NCI-H1092 (cell line): ENCODE results near the gene NLRC5.
A peak's percentile ranks its signal among the peaks of the same experiment; 100 is the strongest.
"Not testable (repeated sequence)": the region's sequence is repeated elsewhere in the genome, so short reads cannot be mapped to it uniquely, and the experiment has no call there.

Experiments used
- DNase-seq: peaks from one replicate; lab custom pipeline; 2025; lab: John Stamatoyannopoulos, UW

NLRC5 gene

DNA sequence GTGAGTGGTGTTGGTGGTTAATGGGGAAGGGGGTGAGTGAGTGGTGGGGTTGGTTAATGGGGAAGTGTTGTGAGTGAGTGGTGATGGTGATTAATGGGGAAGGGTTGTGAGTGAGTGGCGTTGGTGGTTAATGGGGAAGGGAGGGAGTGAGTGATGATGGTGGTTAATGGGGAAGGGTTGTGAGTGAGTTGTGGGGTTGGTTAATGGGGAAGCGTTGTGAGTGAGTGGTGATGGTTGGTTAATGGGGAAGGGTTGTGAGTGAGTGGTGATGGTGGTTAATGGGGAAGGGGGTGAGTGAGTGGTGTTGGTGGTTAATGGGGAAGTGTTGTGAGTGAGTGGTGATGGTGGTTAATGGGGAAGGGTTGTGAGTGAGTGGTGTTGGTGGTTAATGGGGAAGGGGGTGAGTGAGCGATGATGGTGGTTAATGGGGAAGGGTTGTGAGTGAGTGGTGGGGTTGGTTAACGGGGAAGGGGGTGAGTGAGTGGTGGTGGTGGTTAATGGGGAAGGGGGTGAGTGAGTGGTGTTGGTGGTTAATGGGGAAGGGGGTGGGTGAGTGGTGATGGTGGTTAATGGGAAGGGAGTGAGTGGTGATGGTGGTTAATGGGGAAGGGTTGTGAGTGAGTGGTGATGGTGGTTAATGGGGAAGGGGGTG, 81.8 kb downstream of the NLRC5 start:
- not testable (repeated sequence) for DNase-seq

DNA sequence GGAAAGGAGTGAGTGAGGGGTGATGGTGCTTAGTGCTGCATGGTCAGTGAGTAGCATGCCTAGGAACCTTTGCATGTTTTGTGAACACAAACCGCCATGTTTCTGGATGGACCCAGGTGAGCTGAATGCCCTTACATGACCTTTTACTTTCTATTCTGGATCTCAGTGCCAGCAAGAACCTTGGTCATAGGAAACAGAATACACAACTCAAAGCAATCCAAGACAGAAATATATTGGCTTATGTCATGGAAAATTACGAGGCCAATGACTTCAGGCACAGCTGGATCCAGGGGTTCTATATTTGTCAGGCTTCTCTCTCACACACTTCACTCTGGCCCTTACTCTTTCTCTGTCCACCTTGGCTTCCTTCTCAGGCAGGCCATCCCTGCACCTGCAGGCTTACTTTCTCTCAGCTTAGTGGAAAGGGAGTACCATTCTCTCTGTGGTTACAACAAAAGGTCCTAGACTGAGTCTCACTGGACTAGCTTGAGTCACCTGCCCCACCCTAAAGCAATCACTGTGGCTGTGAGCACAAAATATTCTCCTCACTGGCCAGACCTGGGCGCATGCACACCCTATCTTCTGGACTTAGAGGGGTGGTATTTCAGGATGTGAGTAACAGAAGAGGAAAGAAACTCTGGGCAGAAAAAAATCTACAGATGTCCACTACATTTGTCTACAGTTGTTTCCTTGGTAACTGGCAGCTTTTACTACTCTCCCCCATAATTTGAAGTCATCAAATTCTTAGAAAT, 82.7 kb downstream of the NLRC5 start:
- DNase-seq = no peak

DNA sequence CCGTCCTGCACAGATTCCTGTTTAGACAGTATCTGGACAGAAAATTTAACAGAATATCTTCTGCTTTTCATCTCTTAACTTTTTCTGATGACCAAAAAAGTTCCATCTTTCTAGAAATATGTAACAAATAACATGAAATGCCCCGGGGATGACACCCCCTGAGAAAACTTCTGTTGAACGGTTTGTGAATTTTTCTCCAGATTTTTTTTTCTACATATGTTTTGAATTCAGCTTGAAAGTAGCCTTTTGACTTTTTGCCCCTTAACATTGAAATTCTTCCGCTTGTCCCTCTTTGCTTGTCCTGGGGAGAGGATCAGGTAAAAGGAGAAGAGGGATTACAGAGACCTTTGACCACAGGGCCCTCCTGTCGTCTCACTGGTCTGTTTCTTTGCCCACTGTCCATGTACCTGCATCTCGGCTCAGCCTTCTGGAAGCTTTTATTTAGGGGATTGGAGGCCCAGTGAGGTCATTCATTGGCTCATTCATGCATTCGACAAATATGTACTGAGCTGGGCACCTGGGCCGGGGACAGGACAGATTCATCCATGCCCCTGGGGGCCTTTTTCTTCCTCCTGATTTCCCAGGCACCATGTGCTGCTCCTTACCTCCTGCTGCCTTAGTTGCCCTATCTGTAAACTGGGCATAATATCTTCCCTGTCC, 83.4 kb downstream of the NLRC5 start:
- no peak for DNase-seq

DNA sequence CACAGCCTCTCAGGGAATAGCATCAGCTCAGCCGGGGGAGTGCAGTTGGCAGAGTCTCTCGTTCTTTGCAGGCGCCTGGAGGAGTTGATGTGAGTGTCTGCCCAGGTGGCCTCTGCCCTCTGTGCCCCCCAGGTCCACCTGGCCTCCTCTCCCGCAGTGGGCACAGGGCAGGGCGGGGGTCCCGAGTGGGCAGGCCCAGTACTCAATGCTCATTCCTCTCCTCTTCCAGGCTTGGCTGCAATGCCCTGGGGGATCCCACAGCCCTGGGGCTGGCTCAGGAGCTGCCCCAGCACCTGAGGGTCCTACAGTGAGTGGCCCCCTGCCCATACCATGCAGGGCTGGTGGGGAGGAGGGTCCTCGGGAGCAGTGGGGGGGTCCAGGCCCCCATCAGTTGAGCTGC, 88.4 kb downstream of the NLRC5 start:
- DNase-seq = no peak

DNA sequence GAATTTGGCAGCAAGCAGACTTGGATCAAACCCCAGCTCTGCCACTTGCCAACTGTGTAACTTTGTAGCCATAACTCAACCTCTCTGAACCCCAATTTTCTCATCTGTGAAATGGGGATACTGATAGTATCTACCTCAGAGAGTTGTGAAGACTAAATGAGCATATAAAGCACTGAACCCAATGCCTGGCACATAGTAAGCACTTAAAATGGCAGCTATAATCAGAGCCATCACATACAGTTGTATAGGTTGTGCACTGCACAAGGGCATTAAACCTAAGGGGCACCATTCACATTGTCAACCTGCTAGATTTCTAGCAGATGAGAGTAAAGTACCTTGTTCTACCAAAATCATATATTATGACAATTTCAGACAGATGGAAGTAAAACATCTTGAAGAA, 92.4 kb downstream of the NLRC5 start:
- DNase-seq = no peak

DNA sequence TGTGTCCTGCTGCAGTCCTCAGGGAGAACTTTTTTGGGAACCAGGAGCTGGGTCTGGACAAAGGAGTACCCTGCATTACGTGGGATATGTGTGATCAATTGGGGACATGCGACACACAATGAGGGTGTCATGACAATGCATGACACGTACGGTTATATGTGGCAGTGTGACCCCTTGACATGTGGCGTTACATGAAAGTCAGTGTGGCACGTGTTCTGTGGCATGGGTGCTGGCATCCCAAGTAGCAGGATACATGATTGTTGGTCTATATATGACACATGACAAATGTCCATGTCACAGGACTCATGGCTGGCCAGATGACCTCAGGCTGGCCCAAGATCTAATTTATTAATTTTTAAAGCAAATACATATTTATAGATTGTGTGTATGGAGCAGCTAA, 93.3 kb downstream of the NLRC5 start:
- DNase-seq = no peak

DNA sequence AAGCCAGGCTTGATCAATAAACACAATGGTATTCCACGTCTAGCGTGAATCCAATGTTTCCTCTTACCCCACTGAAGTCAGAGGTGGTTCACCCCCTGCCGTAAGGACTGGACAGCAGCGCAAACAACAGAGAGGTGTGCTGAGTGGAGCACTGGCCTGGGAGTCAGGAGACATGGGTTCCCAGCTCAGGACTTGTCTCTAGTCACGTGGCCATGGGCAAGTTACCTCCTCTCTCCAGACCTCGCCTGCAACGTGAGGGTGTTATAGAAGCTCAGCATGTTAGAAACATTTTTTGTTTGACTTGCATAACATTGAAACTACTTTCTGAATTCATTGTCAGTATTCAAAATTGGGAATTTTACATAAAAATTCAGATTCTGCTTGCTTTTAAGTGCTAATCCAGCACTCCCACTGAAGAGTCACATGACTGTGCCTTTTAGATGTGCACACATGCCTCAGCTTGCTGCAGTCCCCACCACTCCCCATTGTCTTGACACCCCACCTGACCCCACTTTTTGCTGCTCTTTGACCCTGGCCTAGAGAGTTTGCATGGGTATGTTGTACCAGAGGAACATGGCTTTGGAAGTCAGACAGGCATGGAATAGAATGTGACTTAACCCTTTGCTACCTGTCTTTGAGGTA, 94.2 kb downstream of the NLRC5 start:
- no peak for DNase-seq

DNA sequence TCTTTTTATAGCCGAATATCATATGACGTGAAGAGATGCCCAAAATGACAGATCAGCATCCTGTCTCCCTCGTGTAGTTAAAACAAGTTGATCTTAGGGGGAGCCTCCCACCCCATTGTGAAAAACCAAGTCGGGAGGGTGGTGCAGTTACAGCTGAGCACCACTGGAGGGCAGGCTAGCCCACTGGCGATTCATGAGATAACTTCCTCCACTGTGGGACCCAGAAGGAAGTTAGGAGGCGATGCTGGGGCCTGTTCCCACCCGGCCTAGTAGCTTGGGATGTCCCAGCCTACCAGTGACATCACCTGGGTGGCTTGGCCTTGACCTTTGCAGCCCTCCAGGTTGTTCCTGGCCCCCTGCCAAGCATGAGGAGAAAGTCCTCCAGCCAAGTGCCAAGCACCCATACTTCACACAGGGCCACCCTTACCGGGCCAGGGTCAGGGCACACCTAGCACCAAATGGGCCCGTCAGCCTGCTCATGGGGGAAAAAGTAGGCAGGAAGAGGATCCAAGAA, 95.0 kb downstream of the NLRC5 start:
- peak; percentile 39 for DNase-seq

DNA sequence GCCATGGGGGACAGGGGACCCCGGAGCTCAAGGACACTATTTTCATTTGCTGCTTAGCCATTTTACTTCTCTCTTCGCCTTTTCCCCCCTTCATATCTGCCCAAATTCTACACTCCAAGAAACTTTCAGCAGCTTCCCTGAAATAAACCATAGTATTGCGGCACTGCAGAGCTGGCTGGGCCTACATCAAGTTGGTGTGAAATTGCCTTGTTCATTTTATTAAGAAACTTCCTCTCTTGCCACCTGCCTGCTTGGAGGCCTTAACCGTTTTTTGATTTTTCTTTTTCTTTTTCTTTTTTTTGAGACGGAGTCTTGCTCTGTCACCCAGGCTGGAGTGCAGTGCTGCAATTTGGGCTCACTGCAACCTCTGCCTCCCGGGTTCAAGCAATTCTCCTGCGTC, 95.6 kb downstream of the NLRC5 start:
- DNase-seq = no peak

DNA sequence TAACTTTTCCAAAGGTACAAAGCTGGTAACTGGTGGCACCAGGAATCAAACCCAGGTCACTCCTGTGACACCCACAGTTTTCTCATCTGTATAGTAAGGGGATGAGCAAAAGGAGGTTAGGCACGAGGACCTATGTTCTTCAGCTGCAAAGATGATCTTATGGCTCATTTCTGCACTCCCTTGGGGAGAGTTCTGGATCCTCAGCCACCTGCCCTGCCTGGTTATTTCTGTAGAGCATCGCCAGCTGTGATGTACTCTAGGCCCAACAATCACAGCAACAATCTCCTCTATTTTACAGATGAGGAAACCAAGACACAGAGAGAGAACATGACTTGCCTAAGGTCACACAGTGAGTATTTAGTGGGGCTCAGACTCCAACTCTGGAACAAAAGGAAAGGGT, 97.6 kb downstream of the NLRC5 start:
- DNase-seq = no peak

DNA sequence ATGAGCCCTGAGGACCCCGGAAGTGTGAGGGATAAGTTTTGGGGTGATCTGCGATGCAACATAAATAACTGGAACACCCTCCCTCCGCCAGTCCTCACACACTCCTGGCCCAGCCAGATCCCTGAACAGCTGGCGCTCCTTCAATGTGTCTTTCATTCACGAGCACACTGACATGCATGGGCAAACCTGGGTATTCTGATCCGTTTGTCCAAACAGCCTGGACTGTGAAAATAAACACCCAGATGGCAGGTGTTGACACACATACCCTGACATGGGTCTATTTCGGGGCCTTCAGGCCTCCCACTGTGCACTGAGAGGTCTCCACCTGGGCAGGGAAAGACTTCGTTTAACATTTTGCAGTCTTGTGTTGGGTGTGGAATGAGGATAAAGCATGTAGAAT, 100.0 kb downstream of the NLRC5 start:
- peak; percentile 32 for DNase-seq

DNA sequence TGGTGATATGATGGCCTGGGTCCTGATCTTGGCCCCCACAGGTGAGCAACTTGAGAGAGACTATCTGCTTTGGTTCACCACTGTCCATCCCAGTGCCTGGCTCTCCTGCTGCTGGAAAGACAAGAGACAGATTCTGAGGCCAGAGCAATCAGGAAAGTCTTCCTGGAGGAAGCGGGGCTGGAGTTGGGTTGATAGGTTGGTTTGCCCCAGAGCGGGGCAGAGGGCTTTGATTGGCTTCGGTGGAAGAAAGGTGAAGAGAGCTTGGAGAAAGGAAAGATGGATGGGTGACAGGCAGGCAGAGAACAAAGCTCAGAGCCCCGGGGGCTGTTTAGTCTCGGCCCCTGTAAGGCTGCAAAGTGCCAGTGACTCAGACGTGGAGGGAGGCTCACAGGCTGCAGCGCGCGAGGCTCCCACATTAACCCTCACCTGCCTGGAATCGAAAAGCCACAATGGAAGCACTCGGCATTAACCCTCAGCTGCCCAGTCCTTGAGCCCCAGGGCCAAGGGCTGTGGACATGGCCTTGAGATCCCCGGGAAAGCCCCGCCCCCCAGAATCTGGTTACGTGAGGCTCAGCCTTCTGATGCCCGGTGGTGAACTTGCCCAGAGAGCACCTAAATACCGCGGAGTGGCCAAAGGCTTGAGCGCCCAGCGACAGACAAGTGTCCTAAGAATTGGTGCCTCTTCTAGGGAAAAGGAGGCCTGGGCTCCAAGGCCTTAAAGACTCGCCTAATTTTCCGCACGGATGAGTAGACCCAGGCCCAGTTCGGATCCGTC, 102.0 kb downstream of the NLRC5 start:
- DNase-seq = no peak

DNA sequence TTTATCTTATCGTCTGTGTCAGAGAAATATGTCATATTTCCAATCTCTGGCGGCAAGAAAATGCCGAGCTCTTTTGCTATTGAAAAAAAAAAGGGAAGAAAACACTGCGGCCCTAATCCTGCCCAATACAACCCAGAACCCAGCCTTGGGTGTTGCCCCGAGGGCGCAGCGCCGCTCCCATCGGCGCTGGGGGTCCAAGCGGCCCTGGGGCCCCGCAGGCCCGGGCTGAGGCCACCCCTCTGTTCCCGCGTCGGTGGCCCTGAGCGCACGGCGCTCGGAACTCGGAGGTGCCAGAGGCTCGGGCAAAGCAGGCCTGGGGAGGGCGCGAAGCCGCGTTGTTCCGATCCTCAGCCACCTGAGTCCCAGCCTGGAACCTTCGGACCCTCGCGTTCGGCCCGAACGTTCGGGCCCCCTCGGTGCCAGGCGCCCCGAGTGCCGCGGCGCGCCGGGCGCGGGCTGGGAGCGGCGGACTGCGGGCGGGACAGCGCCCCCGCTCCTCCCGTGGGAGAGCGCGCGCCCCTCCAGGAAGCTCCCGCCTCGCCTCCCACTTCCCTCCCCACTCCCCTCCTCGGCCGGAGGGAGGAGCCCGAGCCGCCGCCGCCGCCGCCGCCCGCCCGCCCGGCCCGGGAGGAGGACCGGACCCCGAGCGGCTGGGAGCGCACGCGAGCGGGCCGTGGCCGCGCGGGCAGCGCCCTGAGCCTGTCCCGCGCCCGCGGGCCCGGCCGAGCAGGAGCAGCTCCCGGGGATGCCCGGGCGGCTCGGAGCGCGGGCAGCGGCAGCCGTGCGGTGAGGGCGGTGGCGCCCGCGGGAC, 102.8 kb downstream of the NLRC5 start, which contains the start of gene CPNE2:
Gene CPNE2, plus strand, starts transcription at position 609 of the 811 bp plus-strand sequence. CDS start 18,160 bp downstream, outside the sequence.
- peak; percentile 28 for DNase-seq

DNA sequence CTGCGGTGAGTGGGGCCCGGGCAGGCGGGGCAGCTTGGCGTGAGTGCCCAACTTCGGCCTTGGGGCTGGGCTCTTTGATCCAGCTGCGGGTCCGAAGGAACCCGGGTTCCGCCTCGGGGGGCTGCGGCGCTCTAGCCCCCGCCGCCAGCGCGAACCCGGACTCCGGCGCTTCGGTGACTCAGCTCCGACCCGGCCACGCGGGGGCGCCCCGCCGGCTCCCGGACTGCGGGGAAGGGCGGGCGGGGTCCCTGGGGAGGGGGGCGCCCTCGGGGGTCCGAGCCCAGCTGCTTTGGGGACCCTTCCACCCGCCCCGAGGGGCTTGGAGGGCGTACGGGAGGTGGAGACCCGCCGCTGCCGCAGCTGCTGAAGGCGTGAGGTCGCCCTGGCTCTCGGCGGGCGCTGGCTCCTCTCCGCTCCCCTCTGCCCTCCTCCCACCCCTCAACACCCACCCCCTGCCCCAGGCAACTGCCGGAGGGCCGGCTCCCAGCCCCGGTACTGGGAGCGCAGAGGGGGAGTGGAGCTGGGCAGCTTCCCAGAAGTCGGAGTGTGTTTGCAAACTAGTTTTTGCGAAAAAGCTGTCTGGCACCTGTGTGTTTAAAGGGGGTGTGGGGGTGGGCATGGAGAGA, 103.5 kb downstream of the NLRC5 start:
- no peak for DNase-seq

DNA sequence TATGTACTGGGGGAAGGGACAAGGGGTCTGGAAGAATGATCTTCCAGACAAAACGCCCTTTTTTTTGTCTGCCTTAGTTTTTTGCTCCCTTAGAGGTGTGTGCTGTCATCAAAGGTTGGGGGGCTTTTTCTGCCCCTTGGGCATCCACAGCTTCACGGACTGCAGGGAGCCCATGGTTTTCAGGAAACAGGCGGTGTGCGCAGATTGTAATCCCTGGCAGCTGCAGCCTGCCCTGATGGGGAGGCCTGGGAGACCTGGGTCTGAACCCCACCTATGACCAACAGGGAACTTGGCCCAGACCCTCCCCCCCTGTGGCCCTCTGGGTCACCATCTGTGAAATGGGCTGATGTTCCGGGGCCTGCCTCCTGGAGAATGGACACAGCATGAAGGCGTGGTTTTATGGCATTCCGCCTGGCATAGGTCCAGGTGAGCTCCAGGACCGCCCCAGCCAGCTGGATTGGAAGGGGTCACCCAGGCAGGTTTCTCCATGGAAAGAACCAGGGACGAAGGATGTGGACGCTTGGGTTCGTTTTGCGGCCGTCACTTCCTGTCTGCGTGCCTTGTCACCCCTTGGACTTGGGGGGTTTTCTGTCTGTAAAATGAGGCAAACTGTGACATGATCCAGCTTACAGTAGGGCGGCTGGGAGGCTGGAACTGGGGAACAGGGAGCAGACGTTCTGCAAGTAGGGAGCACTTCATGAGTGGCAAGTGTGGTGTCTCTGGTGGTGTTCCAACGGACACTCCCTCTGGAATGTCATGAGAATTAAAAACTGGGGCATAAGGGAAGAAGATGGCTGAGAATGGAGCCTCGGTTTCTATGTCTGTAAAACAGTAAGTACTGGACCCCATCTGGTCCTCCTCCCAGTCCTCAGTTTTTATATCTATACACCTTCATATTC, 104.6 kb downstream of the NLRC5 start:
- no peak for DNase-seq

DNA sequence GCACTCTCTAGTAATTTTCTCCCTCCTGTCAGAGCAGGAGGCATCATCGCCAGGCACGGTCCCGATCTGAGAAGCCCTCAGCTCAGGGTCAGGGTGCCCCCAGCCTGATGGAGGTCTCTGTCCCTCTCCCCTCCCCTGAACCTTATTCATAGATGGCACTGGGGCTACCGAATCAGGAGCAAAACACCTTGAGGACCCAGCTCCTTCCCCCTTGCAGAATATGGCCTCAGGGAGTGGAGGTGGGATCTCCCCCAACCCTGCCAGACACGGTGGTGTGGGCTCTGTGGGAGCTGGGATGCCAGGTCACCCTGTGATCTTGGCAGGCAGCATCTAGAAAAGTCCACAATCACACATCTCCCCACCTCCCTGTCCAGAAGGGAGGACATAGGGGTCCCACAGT, 105.6 kb downstream of the NLRC5 start:
- no peak for DNase-seq

DNA sequence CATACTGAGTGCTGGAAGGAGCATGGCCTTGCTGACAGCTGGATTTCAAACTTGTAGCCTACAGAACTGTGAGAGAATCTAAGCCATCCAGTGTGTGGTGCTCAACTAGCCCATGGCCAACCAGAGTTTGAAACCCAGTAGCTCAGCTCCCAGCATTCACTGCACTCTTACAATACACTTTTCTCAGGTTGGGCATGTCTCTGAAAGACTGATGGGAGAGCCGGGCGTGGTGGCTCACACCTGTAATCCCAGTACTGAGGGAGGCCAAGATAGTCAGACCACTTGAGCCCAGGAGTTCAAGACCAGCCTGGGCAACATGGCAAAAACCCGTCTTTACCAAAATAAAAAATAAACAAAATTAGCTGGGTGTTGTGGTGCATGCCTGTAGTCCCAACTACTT, 106.8 kb downstream of the NLRC5 start:
- no peak for DNase-seq

DNA sequence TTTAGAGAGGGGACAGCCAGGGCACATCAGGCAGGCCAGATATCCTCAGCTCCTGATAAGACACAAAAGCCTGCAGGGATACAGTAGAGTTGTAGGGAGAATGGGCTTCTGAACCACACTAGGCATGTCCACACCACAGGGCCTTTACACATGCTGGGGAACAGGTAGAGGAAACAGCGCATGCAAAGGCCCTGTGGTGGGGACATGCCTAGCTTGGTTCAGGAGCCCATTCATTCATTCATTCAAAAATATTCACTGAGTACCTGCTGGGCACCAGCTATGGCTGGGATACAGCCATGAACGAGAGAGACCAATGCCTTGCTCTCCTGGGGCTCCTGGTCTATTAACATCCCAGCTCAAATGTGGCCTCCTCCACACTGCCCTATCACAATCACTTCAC, 107.4 kb downstream of the NLRC5 start:
- no peak for DNase-seq

DNA sequence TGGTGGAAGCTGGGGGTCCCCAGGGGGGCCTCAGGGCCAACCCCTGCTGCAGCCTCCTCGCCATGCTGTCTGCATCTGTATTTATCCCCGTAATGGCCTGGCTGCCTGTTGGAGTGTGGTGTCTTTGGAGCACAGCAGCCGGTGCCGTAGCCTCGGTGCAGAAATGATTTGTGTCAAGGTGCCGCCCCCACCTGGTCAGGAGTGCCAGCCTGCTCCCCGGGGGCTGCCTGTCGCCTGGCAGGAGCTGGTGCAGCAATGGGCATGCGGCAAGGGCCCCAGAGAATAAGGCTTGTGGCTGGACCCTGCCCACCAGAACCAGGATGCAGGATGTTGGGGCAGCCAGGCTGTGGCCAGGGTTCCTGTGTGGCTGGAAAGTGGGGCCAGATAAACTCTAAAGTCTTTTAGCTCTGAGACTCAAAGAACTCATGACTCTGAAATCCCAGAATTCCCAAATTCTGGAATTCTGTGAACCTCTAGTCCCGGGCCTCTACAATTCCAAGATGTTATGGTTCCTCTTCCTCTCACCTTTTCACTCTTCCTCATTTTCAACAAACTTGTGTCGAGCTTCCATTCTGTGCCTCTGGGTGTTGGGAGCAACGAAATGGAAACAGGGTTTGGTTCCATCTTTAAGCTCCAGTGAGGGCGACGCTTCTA, 109.0 kb downstream of the NLRC5 start:
- DNase-seq = no peak
